ENCODE results near the gene DDX52.

Gene DDX52

GRCh38 chr17:37651849-37652248, 8.6 kb upstream of the DDX52 start:
- DNase-seq (ENCODE audit: extremely low spot score), result no peak
- ChIA-PET CTCF (interaction anchor here (1.0 kb wide), 1 partner anchor 140 kb away, joined by 4 read pairs; no protein-coding TSS in a partner anchor), POLR2A (no interaction called here)
- TF ChIP-seq ARNT (IDR thresholded peaks at IDR 0.05) (no peak), PKNOX1 (IDR thresholded peaks at IDR 0.05) (peak; percentile 51)

- DNase-seq (ENCODE audit: extremely low spot score), result peak; percentile 22
- TF ChIP-seq CTBP1 (IDR thresholded peaks at IDR 0.05; ENCODE audit: borderline replicate concordance), result no peak
- no peak for TF ChIP-seq NFRKB (IDR thresholded peaks at IDR 0.05)
- no peak for TF ChIP-seq HDGF (IDR thresholded peaks at IDR 0.05; ENCODE audit: borderline replicate concordance)
- no peak for TF ChIP-seq SP1 (IDR thresholded peaks at IDR 0.05)
- no peak for TF ChIP-seq ELF4 (IDR thresholded peaks at IDR 0.05)
- TF ChIP-seq FOXA1 (IDR thresholded peaks at IDR 0.05), result no peak
- TF ChIP-seq LEF1 (IDR thresholded peaks at IDR 0.05; ENCODE audit: borderline replicate concordance), result no peak
- no peak for TF ChIP-seq FOXK2 (IDR thresholded peaks at IDR 0.05)
- TF ChIP-seq ZNF384 (IDR thresholded peaks at IDR 0.05), result no peak
- ChIA-PET POLR2A (no interaction called here), CTCF (interaction anchor here (0.6 to 2.2 kb wide), 8 partner anchors 8 to 166 kb away, joined by 3 to 11 read pairs (median 5); partner anchors contain the start of gene SYNRG)
Observed at GRCh38 chr17:37650419-37651003, 7.3 kb upstream of the DDX52 start.

- no peak for TF ChIP-seq LEF1 (IDR thresholded peaks at IDR 0.05; ENCODE audit: borderline replicate concordance)
- no peak for TF ChIP-seq ARNT (IDR thresholded peaks at IDR 0.05)
- no peak for TF ChIP-seq SP1 (IDR thresholded peaks at IDR 0.05)
- DNase-seq (ENCODE audit: extremely low spot score), result no peak
- ChIA-PET CTCF (interaction anchor here (0.6 to 2.2 kb wide), 5 partner anchors 8 to 168 kb away, joined by 3 to 11 read pairs (median 4); no protein-coding TSS in a partner anchor), POLR2A (no interaction called here)
Observed at GRCh38 chr17:37648555-37648954, 5.3 kb upstream of the DDX52 start.

GRCh38 chr17:37647856-37648255, 4.6 kb upstream of the DDX52 start:
- TF ChIP-seq ZNF384 (IDR thresholded peaks at IDR 0.05) (no peak), SP1 (IDR thresholded peaks at IDR 0.05) (no peak), HDGF (IDR thresholded peaks at IDR 0.05; ENCODE audit: borderline replicate concordance) (no peak)

GRCh38 chr17:37643869-37644268, 623 bp upstream of the DDX52 start:
- TF ChIP-seq L3MBTL2 (conservative IDR thresholded peaks at IDR 0.05), result peak; percentile 65
- TF ChIP-seq ELF4 (IDR thresholded peaks at IDR 0.05), result no peak
- POLR2A ChIA-PET, result interaction anchor here (0.6 to 1.2 kb wide), 2 partner anchors 83 to 154 kb away, joined by 3 read pairs; partner anchors contain the start of gene DUSP14
- no peak for DNase-seq (ENCODE audit: extremely low spot score)
- CTCF ChIA-PET, result interaction anchor here (1.5 kb wide), 1 partner anchor 172 kb away, joined by 4 read pairs; no protein-coding TSS in a partner anchor

More at GRCh38 chr17:37647856-37648255, 4.6 kb upstream of the DDX52 start:
- POLR2A ChIA-PET, result interaction anchor here (1.3 kb wide), 1 partner anchor 38 kb away, joined by 3 read pairs; the partner anchor contains the start of gene SYNRG
- CTCF ChIA-PET, result interaction anchor here (0.6 to 1.1 kb wide), 4 partner anchors 15 to 168 kb away, joined by 3 to 4 read pairs (median 4); no protein-coding TSS in a partner anchor
- DNase-seq (ENCODE audit: extremely low spot score), result no peak

- DNase-seq (ENCODE audit: extremely low spot score), result no peak
Observed at GRCh38 chr17:37642681-37643080, 565 bp downstream of the DDX52 start.

GRCh38 chr17:37640015-37640414, 3.2 kb downstream of the DDX52 start:
- CTCF ChIA-PET, result no interaction called here
- no peak for DNase-seq (ENCODE audit: extremely low spot score)
- POLR2A ChIA-PET, result no interaction called here
- no peak for TF ChIP-seq ZNF384 (IDR thresholded peaks at IDR 0.05)
- TF ChIP-seq HDGF (IDR thresholded peaks at IDR 0.05; ENCODE audit: borderline replicate concordance), result no peak
- no peak for TF ChIP-seq SUZ12 (IDR thresholded peaks at IDR 0.05)
- TF ChIP-seq SP1 (IDR thresholded peaks at IDR 0.05), result no peak
- TF ChIP-seq NFRKB (IDR thresholded peaks at IDR 0.05), result no peak
- TF ChIP-seq TARDBP (IDR thresholded peaks at IDR 0.05), result no peak
- no peak for TF ChIP-seq ARNT (IDR thresholded peaks at IDR 0.05)
- no peak for TF ChIP-seq FOXM1 (IDR thresholded peaks at IDR 0.05; ENCODE audit: borderline replicate concordance)
- no peak for TF ChIP-seq FOXA1 (IDR thresholded peaks at IDR 0.05)
- TF ChIP-seq BHLHE40 (IDR thresholded peaks at IDR 0.05; ENCODE audit: borderline replicate concordance), result no peak
- TF ChIP-seq PKNOX1 (IDR thresholded peaks at IDR 0.05), result no peak
- no peak for TF ChIP-seq ELF4 (IDR thresholded peaks at IDR 0.05)
- no peak for TF ChIP-seq L3MBTL2 (conservative IDR thresholded peaks at IDR 0.05)
- no peak for TF ChIP-seq FOXK2 (IDR thresholded peaks at IDR 0.05)
- no peak for TF ChIP-seq LEF1 (IDR thresholded peaks at IDR 0.05; ENCODE audit: borderline replicate concordance)

More at GRCh38 chr17:37642681-37643080, 565 bp downstream of the DDX52 start:
- ChIA-PET CTCF (interaction anchor here (1.5 kb wide), 1 partner anchor 174 kb away, joined by 4 read pairs; no protein-coding TSS in a partner anchor), POLR2A (interaction anchor here (0.7 kb wide), 1 partner anchor 485 kb away, joined by 3 read pairs; no protein-coding TSS in a partner anchor)
- TF ChIP-seq BHLHE40 (IDR thresholded peaks at IDR 0.05; ENCODE audit: borderline replicate concordance) (no peak), PKNOX1 (IDR thresholded peaks at IDR 0.05) (no peak), SUZ12 (IDR thresholded peaks at IDR 0.05) (no peak), LEF1 (IDR thresholded peaks at IDR 0.05; ENCODE audit: borderline replicate concordance) (no peak), NFRKB (IDR thresholded peaks at IDR 0.05) (no peak), ZNF384 (IDR thresholded peaks at IDR 0.05) (no peak), L3MBTL2 (conservative IDR thresholded peaks at IDR 0.05) (no peak), FOXA1 (IDR thresholded peaks at IDR 0.05) (no peak), ELF4 (IDR thresholded peaks at IDR 0.05) (no peak), FOXM1 (IDR thresholded peaks at IDR 0.05; ENCODE audit: borderline replicate concordance) (no peak), CTBP1 (IDR thresholded peaks at IDR 0.05; ENCODE audit: borderline replicate concordance) (no peak), SP1 (IDR thresholded peaks at IDR 0.05) (no peak), FOXK2 (IDR thresholded peaks at IDR 0.05) (no peak)

Data from HEK293T (cell line).